GM18868 (cell line): ENCODE measurements around the gene TTPAL.

ENCODE experiments used
- ATAC-seq: cut with Tn5 transposase; IDR thresholded peaks from one replicate; pipeline ENCODE4 v1.9.1; 2021; ENCODE audit warnings: mild to moderate bottlenecking, moderate library complexity; ENCODE audit not compliant: unreplicated experiment

TTPAL gene, protein sequence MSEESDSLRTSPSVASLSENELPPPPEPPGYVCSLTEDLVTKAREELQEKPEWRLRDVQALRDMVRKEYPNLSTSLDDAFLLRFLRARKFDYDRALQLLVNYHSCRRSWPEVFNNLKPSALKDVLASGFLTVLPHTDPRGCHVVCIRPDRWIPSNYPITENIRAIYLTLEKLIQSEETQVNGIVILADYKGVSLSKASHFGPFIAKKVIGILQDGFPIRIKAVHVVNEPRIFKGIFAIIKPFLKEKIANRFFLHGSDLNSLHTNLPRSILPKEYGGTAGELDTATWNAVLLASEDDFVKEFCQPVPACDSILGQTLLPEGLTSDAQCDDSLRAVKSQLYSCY

DNA sequence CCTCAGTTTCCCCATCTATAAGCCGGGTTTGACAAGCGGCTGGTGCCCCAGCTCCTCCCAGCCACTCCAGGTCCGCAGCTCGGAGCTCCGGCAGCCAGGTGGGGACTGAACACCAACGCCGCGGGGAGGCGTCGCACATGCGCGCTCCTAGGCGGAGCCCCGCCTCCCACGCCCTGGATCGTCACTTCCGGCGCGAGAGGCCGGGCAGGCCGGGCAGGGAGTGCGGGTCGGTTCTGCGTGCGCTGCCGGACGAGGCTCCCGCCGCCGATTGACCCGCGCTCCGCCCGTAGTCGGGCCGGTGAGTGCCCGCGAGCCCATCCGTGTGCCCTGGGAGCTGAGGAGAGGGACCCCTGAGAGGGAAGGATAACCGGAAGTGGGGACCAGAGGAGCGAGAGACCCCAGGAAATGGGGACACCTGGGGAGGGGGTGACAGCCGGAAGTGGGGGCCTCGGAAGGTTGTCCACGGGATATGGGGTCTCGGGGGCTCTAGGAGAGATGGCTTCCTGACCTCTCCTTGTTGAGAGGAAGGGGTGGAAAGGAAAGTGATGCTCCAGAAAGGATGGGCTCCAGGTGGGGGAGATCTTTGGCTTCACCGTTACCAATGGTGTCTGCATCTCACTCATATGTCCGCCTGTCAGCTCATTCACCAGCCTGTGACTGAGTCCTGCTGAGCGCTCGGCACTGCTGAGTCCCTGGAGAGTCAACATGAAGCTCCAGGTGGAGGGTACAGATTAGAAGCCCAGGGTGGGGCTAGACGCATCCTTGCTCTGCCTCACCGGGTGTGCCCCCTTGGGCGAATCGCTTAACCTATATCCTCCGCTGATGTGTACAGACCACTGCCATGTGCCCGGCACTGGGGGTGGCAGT, at the start of gene TTPAL:
TTPAL (plus strand) TSS at position 181 of the 867 bp plus-strand sequence. CDS start 4,126 bp downstream, outside the sequence.
- ATAC-seq = peak; percentile 96

- ATAC-seq = no peak
These were observed 49.8 kb upstream of the TTPAL start for GRCh38 chr20:44425923-44426322.

GRCh38 chr20:44426879-44427790, 48.5 kb upstream of the TTPAL start:
- ATAC-seq = no peak

DNA sequence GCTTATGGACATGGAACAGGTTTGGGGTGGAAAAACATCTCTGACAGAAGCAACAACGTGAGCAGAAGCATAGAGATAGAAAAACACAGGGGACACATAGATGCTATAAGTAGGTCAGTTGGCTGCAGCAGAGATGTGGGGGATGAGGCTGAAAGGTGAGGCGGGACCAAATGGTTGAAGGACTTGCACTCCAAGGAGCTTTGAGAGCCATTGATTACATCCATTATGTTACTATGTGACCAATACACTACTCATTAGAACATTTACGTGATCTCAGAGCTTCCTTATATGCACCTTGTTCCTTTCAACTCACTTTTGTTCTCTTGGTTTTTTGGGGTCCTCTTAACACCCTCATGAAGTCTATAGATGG, 47.9 kb upstream of the TTPAL start:
- ATAC-seq = no peak

GRCh38 chr20:44428174-44429016, 47.3 kb upstream of the TTPAL start:
- ATAC-seq = no peak

DNA sequence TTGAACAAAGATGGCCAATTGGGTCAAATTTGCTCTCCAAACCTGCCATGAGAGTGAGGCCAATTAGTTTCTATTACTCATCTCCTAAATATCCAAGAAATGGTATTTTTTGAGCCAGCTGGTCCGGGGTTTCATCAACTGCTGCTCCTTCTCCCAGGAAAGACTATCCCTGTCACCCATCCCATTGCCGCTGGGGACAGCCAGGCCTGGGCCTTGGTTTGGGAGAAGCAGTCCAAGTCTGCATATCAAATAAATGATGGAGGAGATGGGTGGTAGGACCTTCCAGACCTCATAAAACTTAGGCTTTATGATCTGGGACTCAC, 46.7 kb upstream of the TTPAL start:
- ATAC-seq = no peak

DNA sequence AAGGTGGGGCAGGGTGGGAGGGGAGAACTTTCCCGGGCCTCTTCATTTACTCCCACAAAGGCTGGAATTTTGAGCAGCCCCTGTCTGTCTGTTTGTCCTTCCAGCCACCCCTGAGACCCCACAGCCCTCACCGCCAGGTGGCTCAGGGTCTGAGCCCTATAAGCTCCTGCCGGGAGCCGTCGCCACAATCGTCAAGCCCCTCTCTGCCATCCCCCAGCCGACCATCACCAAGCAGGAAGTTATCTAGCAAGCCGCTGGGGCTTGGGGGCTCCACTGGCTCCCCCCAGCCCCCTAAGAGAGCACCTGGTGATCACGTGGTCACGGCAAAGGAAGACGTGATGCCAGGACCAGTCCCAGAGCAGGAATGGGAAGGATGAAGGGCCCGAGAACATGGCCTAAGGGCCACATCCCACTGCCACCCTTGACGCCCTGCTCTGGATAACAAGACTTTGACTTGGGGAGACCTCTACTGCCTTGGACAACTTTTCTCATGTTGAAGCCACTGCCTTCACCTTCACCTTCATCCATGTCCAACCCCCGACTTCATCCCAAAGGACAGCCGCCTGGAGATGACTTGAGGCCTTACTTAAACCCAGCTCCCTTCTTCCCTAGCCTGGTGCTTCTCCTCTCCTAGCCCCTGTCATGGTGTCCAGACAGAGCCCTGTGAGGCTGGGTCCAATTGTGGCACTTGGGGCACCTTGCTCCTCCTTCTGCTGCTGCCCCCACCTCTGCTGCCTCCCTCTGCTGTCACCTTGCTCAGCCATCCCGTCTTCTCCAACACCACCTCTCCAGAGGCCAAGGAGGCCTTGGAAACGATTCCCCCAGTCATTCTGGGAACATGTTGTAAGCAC, 46.0 kb upstream of the TTPAL start:
- no peak for ATAC-seq

DNA sequence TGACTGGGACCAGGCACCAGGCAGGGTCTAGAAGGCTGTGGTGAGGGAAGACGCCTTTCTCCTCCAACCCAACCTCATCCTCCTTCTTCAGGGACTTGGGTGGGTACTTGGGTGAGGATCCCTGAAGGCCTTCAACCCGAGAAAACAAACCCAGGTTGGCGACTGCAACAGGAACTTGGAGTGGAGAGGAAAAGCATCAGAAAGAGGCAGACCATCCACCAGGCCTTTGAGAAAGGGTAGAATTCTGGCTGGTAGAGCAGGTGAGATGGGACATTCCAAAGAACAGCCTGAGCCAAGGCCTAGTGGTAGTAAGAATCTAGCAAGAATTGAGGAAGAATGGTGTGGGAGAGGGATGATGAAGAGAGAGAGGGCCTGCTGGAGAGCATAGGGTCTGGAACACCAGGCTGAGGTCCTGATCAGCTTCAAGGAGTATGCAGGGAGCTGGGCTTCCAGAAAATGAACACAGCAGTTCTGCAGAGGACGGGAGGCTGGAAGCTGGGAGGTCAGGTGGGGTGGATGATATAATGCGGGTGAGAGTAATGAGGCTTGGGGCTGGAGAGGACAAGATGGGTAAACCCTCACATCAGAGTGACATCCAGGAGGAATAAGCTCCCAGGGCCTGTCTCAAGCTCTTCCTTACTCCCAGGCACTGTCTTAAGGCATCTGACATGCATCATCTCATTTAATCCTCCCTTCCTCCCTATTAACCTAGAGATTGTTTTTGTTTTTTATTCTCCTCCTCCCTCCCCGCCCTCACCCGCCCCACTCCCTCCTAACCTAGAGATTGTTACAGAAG, 45.2 kb upstream of the TTPAL start:
- ATAC-seq = no peak

DNA sequence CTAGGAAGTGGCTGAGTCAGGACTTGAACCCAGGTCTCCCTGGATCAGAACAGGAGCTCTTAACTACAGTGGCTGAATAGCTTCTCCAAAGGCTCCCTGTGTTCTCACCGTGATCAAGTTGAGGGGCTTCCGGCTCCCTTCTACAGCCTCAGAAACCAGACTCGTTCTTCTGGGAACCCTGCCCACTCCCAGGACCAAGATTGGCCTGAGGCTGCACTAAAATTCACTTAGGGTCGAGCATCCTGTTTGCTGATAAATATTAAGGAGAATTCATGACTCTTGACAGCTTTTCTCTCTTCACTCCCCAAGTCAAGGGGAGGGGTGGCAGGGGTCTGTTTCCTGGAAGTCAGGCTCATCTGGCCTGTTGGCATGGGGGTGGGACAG, 44.6 kb upstream of the TTPAL start:
- no peak for ATAC-seq

GRCh38 chr20:44431502-44432234, 44.0 kb upstream of the TTPAL start:
- no peak for ATAC-seq

- no peak for ATAC-seq
These were observed 42.8 kb upstream of the TTPAL start for GRCh38 chr20:44432618-44433577.

GRCh38 chr20:44433751-44434538, 41.7 kb upstream of the TTPAL start:
- ATAC-seq = no peak

DNA sequence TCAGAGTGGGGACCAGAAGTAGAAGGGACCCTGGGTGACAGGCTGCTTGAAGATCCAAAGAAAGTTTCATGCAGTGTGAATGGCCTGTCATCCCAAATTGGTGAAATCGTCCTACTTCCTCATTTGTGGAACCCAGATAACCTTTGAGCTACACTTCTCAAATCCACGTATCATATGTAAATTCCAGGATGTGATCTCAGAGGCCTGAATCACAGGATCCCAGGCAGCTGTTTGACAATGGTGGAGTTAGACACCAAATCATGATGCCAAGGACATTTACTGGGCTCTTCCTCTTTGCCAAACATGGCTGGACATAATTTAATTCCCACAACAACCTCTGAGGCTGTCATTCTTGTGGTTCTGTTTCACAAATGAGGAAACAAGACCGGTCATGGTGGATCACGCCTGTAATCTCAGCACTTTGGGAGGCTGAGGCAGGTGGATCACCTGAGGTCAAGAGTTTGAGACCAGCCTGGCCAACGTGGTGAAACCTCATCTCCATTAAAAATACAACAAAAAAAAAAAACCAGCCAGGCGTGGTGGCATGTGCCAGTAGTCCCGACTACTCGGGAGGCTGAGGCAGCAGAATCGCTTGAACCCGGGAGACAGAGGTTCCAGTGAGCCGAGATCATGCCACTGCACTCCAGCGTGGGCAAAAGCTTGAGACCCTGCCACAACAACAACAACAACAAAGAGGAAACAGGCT, 39.9 kb upstream of the TTPAL start:
- no peak for ATAC-seq

GRCh38 chr20:44436393-44436792, 39.3 kb upstream of the TTPAL start:
- ATAC-seq = no peak

DNA sequence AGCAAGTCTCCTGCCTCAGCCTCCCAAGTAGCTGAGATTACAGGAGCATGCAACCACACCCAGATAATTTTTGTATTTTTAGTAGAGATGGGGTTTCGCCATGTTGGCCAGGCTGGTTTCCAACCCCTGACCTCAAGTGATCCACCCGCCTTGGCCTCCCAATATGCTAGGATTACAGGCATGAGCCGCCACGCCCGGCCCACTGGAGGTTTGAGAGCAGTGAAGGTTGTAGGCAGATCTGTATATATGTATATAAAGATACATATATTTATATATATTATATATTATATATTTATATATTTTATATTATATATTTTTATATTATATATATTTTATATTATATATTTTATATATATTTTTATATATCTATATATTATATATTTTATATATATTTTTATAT, 38.2 kb upstream of the TTPAL start:
- ATAC-seq = no peak
